Lung (tissue), 12 donors: ENCODE data around the gene PLCD3. TPM values are rescaled to one million over a fixed set of nuclear protein-coding genes. Genes with fewer than 3 reads are reported as not detected.

Experiments
- ATAC-seq: fragments of 200-7000 bp; cut with Tn5 transposase; one replicate; pipeline ENCODE4 v1.9.1; 2020; ENCODE audit warnings: moderate number of reproducible peaks; ENCODE audit not compliant: insufficient read depth, low FRiP score
- DNase-seq, 3 donors: peaks; one replicate each; pipeline ENCODE4 v3.0.0-alpha.2; 2013 to 2017
- H3K27ac ChIP-seq, 2 donors: one replicate each; pipeline ENCODE4 v1.5.1; 2013; ENCODE audit warnings: mild to moderate bottlenecking in 2 of 2, moderate library complexity in 2 of 2, control low read depth in 1 of 2, inconsistent platforms in 1 of 2, low read depth in 1 of 2, low read length in 1 of 2
- H3K27me3 ChIP-seq, 3 donors: one replicate each; pipeline ENCODE4 v1.5.1; 2013; ENCODE audit warnings: low read length in 2 of 3; ENCODE audit not compliant: control insufficient read depth in 3 of 3, insufficient read depth in 3 of 3
- H3K36me3 ChIP-seq, 4 donors: one replicate each; pipeline ENCODE4 v1.5.1; 2013; ENCODE audit warnings: low read length in 4 of 4, mild to moderate bottlenecking in 1 of 4, moderate library complexity in 1 of 4; ENCODE audit not compliant: control insufficient read depth in 4 of 4, insufficient read depth in 4 of 4
- H3K4me1 ChIP-seq, 5 donors: one replicate each; pipeline ENCODE4 v1.5.1; 2013; ENCODE audit warnings: low read length in 5 of 5, mild to moderate bottlenecking in 2 of 5, moderate library complexity in 1 of 5; ENCODE audit not compliant: control insufficient read depth in 5 of 5, insufficient read depth in 5 of 5
- H3K4me3 ChIP-seq: one replicate; pipeline ENCODE4 v1.5.1; 2013; ENCODE audit warnings: mild to moderate bottlenecking, control low read depth, moderate library complexity
- H3K9ac ChIP-seq, 2 donors: one replicate each; pipeline ENCODE4 v1.5.1; 2013; ENCODE audit warnings: low read length in 2 of 2, control low read depth in 1 of 2; ENCODE audit not compliant: insufficient read depth in 1 of 2
- H3K9me3 ChIP-seq, 4 donors: one replicate each; pipeline ENCODE4 v1.5.1; 2013; ENCODE audit warnings: low read length in 3 of 4, mild to moderate bottlenecking in 1 of 4, moderate library complexity in 1 of 4; ENCODE audit not compliant: control insufficient read depth in 4 of 4, insufficient read depth in 3 of 4
- CTCF ChIP-seq: IDR thresholded peaks from 2 replicates; pipeline ENCODE4 v1.5.1; 2012; ENCODE audit warnings: mild to moderate bottlenecking; ENCODE audit errors: control extremely low read depth, extremely low read depth
- WGBS, 2 donors: extraction: QIAGEN DNeasy Blood & Tissue Kit; methylation state at CpG; one replicate each; pipeline ENCODE4 v1.1.7; 2013; 5-methylcytosine and 5-hydroxymethylcytosine counted together
- polyA plus RNA-seq, 2 donors: library from polyadenylated mRNA; stranded (reverse); fragments of 200-250 nt; gene quantifications; one replicate each; pipeline ENCODE4 v1.2.1, GENCODE V29; 2013
- total RNA-seq, 2 donors: library from RNA; depleted of rRNA in 1 of 2; stranded (reverse); fragments of >200 nt in 1 of 2; gene quantifications; one replicate each; pipeline ENCODE4 v1.2.1, GENCODE V29; 2014 to 2021
- donor health status: control.
- donor health status: control.
- donor health status: Bipolar disorder and iron deficiency.
- donor health status: healthy.
- donor health status: DM: yes; HTN: yes; CAD: no.

Gene PLCD3
- total and polyA plus RNA-seq, 4 donors = 3.6 to 43.3 (median 18.9) TPM

GRCh38 chr17:45112559-45113423 lies 19.5 kb downstream of the PLCD3 start:
- H3K27ac ChIP-seq = no peak overlapping the region
- H3K9ac ChIP-seq = no peak overlapping the region
- H3K27me3 ChIP-seq = no peaks in the 10 kb centered on the region
- no peak for TF ChIP-seq CTCF
- no peak overlapping the region for H3K4me3 ChIP-seq
- ATAC-seq (no peak), DNase-seq (no peak)
- peaks cover 0 to 15% (median 4%) of the 10 kb centered on the region in 4 donors for H3K36me3 ChIP-seq
- peaks cover 0 to 2% (median 0%) of the 10 kb centered on the region in 5 donors for H3K4me1 ChIP-seq
- no peaks in the 10 kb centered on the region for H3K9me3 ChIP-seq
- WGBS, 2 donors = 95 to 96% methylated on average over 23 of the region's 23 CpGs

- peak overlapping the region in 1 of 2 donors; percentile 80 for H3K27ac ChIP-seq
- DNase-seq (no peak), ATAC-seq (no peak)
- no peak overlapping the region for H3K9ac ChIP-seq
- H3K27me3 ChIP-seq = no peaks in the 10 kb centered on the region
- no peak overlapping the region for H3K4me3 ChIP-seq
- TF ChIP-seq CTCF = no peak
- H3K9me3 ChIP-seq = no peaks in the 10 kb centered on the region
- H3K4me1 ChIP-seq = peaks cover 0 to 2% (median 0%) of the 10 kb centered on the region in 5 donors
- peaks cover 0 to 25% (median 8%) of the 10 kb centered on the region in 4 donors for H3K36me3 ChIP-seq
- 94 to 95% methylated on average over 11 of the region's 11 CpGs for WGBS, 2 donors
These were observed 20.5 kb downstream of the PLCD3 start for GRCh38 chr17:45111850-45112249.

- Histone ChIP-seq H3K27ac (peak overlapping the region in 1 of 2 donors; percentile 80), H3K9ac (no peak overlapping the region), H3K9me3 (no peaks in the 10 kb centered on the region), H3K27me3 (no peaks in the 10 kb centered on the region), H3K36me3 (peaks cover 0 to 29% (median 10%) of the 10 kb centered on the region in 4 donors), H3K4me1 (peaks cover 0 to 2% (median 0%) of the 10 kb centered on the region in 5 donors), H3K4me3 (no peak overlapping the region)
- no peak for TF ChIP-seq CTCF
- ATAC-seq (no peak), DNase-seq (no peak)
- WGBS, 2 donors = 85 to 92% methylated on average over 16 of the region's 16 CpGs
These were observed 21.4 kb downstream of the PLCD3 start for GRCh38 chr17:45110676-45111611.
